ENCODE data around the gene DST.

DST gene

DNA sequence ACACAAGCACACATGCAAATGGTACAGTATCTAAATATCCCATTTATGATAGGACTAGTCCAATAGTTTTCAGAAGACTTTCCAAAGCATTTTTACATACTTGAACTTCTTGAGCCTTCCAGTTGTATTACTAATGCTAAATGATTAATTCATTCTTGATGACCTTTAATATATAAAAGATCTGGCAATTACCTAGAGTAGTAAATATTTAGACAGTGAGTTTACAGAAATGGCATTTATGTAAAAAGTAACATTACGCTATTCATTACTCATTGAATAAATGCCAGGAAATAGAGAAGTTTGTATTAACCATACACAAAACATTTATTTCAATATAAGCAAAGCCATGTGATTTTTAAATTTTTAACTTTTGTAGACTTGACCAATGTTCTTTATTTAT is 158.8 kb downstream of the DST start:
- DNase-seq (ENCODE audit: low read depth, low spot score): no peak

DNA sequence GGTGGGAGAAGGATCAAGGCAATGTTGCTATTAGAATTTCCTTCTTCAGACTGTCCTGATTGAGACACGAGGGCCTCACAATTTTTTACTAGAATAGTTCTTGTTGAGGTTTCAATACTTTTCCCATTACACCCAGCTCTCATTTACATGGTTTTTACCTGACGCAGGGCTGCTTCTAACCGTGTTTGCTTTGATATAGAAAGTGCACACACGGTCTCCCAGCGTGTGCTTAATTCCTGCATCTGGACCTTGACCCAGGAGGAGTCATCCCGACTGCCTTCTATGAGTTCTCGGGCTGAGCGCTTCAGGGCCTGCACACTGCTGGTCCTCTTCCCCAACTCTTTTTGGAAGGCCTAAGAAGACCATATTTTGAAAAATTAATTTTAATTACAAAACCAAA is 160.2 kb downstream of the DST start:
- no peak for DNase-seq (ENCODE audit: low read depth, low spot score)

DNA sequence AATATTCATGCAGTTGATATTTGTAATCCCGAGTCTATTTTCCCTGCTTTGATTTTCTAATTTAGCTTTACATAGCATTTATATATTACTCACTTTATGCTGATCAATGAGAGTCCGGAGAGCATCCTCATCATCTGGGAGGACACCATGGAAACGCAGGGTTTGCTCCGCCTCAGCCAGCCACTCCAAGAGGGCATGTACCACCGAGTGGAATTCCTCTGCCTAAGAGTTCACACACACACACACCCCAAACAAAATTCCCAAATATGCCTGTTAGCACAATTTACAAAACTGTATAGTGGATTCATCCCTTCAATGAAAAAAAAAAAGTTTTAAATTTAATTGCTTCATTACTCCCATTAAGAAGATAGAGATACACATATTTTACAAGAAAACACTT is 160.7 kb downstream of the DST start:
- DNase-seq (ENCODE audit: low read depth, low spot score): no peak

DNA sequence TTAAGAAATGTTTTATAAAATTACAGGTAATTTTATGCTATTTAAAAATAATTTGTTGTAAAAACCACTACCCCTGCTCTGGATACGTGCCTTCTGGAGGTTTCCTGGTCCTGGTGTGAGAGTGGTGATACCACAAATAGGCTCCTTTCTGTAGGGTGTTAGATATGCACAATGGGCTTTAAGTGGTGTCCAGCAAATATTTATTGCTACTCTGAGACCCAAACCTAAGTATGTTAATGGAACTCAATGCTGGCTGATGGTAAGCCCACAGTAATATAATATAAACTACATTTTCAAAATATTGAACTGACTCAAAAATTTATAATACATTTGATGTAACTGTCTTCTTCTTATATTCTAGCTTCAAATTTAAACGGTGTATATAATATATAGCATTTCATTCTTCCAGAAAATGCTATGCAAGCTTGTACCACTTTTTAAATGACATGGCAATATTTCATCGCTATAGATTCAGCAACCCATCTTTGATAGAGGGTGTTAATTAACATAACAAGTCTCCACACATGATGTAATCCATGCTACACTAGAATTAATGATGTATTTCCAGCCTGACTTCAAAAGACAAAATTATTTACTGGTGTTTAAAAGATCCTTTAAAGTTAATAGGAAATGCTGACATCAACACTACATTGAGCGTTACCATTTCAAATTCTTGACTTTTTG is 161.9 kb downstream of the DST start:
- no peak for DNase-seq (ENCODE audit: low read depth, low spot score)

DNA sequence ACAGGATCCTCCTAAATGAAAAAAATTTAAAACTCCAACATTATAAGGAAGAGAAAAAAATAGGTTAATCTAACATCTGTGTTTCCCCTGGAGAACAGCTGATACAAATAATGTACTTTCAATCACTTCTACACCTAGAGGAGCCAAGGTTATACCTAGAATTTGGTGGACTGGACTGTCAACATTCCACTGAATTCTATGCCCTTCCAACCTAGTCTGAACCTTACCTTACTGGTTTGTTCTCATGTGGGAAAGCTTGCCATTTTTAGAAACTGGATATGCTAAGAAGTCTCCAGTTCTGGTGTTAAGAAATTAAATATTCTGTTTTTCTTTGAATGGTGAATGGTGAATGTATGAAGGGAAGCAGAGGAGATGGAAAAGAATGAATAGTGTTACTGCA is 162.4 kb downstream of the DST start:
- no peak for DNase-seq (ENCODE audit: low read depth, low spot score)

DNA sequence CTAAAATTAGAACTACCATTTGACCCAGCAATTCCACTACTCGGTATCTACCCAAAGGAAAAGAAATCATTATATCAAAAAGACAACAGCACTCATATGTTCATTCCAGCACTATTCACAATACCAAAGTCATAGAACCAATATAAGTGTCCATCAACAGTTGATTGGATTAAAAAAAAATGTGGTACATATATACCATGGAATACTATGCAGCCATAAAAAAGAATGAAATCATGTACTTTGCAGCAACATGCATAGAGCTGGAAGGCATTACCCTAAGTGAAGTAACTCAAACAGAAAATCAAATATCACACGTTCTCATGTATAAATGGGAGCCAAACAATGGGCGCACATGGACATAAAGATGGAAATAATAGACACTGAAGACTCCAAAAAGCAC is 163.3 kb downstream of the DST start:
- DNase-seq (ENCODE audit: low read depth, low spot score): no peak

DNA sequence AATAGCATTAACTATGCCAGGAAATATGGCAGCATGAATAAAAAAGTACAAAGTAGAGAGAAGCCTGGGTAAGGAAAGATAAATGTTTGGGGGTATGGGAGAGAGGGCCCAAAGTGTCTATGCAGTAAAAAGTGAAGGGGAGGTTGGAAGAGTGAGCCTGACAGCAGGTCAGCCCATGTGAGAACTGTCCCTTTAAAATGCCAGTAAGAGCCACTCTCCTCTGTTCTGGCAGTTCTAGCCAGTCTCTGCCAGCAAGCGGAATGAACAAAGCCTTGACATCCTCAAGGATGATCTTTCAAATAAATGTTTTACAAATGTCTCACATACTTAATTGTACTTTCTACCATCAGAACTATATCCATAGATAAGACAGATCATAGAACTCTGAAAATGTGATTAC is 164.5 kb downstream of the DST start:
- no peak for DNase-seq (ENCODE audit: low read depth, low spot score)

DNA sequence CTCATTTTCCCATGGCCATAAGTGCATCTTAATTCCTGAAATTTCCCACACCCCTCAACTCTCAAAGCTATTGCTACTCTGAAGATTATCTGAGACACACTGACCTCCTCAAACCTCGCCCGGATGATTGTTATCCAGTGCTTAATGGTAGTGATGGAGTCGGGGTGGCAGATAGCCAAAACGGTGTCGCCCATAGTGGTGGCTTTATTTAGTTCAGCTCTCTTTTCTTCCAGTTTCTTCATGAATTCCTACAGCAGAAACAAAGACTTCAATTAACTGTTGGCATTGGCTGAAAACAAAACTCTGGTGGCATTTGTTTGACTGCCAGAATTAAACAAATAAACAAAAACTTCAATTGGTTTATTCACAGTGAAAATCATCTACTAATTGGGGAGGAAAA is 165.4 kb downstream of the DST start:
- DNase-seq (ENCODE audit: low read depth, low spot score): no peak

DNA sequence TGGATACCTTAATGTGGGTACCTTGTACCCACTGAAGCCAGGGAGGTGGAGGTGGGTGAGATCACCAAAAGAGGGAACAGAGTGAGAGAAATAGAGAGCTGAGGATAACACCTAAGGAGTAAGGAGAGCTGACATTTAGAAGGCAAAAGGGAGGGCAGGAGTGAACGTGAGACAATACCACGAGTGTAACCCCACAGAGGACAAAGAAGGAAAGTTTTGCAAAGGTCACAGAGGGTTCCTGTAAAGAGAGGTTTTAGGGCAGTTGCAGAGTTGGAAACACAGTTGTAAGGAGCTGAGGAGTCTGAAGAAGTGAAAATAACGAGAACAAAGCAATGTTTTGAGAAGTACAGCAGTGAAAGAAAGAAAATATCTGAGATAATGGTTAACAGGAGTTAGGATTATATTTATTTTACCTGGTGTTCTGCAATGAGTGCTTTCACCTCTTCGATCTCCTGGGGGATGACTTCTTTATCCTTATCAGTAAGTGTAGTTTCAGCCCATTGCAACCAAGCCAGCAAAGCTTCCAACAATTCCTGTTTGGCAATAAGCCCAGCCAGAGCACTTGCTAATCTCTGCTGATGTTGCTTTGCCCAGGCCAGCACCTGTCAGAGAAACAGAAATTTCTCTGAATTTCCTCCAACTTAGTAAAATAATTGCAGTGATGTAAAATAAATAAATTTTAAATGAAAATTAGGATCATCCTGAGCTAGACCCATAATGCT is 166.8 kb downstream of the DST start:
- peak; percentile 71 for DNase-seq (ENCODE audit: low read depth, low spot score)

DNA sequence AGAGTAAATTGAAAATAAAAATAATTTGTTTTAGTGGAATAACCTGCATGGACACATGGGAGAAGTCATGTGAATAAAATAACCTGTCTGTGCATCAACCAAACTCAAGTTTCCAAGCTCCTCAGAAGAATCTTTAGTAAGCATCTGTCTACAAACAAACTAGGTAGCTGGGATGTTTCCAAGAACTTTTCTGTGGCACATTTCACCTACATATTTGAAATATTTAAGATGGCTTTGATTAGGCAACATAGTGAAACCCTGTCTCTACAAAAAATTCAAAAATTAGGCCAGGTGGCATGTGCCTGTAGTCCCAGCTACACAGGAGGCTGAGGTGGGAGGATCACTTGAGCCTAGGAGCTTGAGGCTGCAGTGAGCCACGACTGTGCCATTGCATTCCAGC is 168.2 kb downstream of the DST start:
- no peak for DNase-seq (ENCODE audit: low read depth, low spot score)

DNA sequence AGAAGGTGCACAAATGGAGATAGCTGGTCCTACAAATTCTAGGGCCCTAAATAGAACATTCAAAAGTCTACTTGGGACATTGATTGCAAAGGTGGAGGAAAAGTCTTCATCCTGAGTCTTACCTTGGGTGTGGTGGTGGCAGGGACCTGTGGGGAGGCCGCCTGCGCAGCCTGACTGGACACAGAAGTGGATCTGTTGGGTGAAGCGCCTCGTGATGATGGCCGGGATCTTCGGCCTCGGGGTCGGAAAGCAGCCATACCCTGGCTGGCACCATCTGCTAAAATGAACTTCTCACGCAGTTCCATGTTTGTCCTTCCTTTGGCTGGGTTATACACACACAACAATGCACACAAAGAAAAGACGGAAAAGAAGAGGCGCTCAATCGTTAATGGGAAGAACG is 179.2 kb downstream of the DST start:
- no peak for DNase-seq (ENCODE audit: low read depth, low spot score)

DNA sequence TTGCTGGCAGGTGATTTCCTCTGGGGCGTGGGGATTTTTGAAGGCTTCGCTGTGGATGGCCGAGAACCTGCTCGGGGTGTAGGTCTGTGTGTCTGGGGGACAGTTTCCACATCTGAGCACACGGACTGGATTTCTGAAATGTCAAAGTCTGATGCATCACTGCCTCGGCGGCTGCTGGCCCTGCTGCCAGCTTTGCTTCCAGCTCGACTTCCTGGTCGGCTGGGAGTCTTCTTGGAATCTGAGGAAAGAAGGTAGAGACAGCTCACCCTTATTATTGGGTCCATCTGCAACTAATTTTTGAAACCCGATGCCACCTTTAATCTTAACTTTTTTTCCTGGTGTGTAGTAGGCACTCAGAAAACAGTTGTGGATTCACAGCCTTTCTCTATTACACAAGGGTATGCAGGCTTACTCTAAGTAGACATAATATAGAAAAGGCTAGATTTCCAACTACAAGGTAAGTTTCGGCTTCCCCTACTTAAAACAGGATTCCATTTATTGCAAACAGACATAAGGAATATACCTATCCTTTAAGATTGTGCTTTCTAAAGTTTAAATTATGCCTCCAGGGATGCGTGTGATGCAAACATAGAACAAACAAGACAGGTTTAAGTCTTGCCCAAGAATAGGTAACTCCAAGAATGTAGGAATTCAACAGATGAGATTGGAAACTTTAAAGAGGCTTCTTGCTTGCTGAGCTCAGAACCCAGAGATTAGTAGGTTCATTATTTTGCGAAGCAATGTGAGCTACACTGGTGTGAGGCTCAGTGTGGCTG is 183.5 kb downstream of the DST start:
- no peak for DNase-seq (ENCODE audit: low read depth, low spot score)

DNA sequence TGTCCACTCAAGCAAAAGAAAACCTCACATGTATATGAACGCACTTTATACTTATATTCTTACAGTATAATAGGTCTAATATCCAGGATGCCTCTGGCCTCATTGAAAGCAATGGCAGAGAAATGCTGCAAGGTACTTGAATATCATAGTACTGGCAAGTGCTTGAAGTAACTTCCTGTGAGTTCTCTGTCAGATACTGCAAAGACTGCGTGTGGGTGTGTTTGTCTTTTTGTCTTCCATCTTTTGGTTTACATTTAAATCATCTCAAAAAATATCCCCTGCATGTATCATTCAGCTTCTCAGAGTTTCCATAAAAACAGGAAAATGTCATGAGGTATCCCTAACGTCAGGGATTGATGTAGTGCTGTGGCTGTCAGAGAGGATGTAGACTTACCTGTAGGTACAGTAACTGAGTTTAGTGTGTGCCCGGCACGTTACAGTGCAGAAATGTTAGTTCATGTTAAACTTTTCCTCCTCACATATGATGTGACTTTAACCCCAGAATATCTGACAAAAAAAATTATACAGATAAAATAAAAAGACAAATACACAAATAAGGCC is 184.3 kb downstream of the DST start:
- DNase-seq (ENCODE audit: low read depth, low spot score): no peak

DNA sequence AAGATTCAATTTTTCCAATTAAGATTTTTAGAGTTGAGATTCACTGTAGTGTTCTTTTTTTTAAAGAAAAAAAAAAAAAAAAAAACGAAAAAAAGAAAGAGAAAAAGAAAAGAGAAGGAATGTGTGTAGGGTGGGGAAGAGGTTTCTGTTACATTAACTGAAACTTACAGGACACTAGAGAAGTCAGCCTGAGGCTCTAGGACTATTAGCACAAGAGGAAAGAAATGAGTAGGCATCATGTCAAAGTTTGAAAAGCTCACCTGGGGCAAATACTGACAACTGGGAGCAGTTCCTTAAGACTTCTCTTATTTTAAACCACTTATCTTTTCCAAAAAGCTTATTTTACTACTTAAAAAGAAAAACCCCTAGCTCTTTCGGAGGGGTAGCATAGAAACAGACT is 185.9 kb downstream of the DST start:
- DNase-seq (ENCODE audit: low read depth, low spot score): no peak

DNA sequence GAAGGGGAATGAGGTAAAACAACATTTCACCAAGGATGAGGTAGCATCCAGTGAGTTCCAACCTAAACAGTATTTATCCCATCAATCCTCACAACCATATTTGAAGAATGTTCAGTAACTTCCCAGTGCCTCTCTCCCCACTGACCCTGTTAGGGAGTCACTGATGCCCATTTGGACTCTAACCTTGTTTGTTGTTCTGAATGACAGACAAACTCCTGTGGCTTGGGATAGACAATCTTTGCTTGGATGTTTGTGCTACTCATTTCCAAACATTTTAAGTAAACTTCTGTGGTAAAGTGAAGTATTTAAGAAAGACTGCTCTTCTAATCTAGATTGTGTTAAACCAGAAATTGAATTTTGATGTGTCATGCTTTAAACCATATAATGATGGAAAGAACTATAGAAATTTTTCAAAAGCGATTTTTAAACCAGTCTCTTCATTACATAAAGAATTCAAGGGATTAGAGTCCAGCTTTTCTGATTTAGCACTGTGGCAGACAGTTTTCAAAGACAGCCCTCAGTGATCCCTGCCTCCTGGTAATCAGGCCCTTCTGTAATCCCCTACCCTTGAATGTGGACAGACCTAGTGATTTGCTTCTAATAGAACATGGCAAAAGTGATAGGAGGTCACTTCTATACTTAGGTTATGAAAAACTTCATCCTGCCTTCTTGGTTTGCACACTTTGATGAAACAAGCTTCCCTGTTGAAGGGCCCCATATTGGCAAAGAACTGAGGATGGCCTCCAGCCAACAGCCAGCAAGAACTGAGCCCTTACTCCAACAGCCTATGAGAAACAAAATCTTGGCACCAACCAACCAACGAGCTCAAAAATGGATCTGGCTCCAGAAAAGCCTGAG is 191.6 kb downstream of the DST start:
- DNase-seq (ENCODE audit: low read depth, low spot score): peak; percentile 71

DNA sequence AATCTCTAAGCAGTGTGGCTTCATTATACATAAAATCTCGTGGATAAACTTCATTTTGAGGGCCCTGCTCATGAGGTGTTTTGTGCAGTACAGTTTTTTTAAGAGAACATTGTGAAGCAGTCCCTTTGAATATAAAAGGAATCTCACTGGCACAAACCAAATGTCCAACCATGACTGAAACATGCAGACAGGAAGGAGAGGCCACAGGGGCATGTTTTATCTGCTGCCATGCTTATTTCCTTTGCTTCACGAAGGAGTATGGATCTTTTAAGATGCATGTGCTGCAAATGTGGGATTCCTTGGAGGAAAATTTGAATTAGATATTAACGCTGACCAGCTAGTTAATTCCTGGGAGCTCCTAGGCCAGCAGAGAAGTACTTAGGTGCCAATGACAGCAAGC is 192.3 kb downstream of the DST start:
- no peak for DNase-seq (ENCODE audit: low read depth, low spot score)

DNA sequence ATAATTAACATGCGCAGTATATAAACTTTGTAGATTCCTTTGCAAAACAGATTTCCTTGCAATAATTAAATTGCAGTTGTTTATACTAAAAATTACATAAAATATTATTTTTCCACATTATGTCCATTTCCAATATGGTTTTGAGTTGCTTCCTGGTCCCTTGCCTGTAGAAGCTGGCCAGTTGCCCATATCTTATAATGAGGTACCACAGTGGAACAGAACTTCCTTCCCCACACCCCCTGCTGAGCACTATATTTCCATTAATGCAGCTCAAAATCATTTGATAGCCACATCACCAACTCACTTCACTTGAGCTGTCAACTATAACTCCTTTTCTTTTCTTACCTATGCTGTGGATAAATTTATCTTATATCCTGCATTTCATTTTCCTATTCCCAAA is 194.6 kb downstream of the DST start:
- DNase-seq (ENCODE audit: low read depth, low spot score): peak; percentile 13

DNA sequence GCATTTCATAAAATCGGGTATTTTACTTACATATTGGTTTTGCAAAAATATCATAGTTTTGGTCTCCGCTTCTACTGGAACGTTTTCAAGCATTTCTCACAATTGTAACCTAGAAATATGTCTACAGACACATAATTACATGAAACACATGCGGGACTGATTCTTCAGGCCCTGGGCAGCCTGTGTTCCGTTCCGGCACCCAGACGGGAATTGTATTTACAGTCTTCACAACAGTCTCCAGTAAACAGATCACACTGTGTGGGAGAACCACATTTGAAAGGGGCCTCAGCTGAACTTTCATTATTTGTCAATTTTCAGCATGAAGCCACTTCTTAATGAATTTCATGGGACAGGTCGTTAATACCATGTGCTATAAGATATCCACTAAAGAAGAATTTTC is 196.9 kb downstream of the DST start:
- DNase-seq (ENCODE audit: low read depth, low spot score): no peak

DNA sequence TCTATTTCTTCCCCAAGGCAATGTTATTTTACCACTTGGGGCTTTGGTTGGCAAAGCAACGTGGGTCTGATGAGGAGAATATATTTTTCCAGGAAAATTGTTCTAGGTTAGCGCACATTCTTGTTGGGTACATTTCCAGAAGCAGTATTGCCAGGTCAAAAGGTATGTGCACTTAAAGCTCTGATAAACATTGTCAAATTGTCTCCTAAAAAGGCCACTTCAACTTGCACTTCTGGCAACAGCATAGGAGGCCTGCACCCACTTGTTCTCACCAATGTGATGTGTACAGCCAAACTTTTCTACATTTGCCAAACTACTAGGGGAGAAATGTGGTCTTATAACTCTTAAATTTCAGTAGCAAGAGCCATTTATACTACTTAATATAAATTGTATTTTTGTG is 197.8 kb downstream of the DST start:
- DNase-seq (ENCODE audit: low read depth, low spot score): no peak

DNA sequence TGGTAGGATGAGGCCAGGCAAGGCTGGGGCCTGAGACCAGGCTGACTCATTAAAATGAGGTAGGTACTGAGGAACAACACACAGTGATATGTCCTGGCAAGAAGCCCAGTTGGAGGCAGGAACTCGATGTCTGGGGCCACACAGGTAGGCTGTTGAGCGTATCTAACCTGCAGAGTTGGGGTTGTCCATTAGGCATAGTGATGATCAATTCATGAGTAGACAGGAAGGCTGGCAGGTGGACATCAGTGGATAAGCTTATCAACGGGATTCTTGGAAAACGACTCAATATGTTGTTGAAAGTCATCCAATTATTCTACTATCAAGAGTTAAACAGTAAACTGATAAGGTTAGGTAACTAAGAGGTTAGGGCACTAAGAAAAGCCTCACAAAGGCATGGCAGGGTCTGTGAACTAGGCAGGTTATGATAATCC is 202.1 kb downstream of the DST start:
- no peak for DNase-seq (ENCODE audit: low read depth, low spot score)

DNA sequence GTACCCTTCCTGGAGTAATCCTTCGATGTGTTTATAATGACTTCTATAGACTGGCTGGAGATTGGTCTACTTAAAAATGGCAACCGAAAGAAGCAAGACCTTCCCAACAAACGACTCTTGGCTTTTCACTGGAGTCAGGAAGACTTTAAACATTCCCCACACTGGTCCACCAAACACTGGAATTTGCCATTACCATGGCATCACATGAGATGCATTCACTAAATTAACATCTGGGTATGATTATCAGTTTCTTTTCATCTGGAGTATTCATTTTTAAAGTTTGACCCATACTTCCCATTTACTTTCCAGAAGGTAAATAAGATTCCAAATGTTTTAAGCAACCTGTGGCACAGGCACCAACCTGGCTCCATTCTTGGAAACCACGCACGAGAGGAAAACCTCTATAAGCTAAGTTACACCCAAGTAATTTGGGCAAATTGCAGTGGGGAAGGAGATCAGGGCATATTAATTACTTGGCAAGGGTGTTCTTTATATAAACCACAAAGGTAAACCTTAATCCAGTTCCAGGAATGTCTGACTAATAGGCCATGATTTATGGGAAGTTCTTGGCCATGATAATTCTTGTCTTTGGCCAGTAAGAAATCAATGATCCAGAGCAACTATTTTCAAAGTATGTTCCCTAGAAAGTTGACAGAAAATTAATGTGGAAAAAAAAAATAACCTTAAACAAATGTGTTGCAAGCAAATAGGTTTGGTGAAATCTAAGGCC is 205.4 kb downstream of the DST start:
- DNase-seq (ENCODE audit: low read depth, low spot score): peak; percentile 67

Measured in astrocyte of the hippocampus (primary cell).